Aorta (tissue), 5 donors: ENCODE measurements around the gene CLEC10A. TPM values are rescaled to one million over a fixed set of nuclear protein-coding genes. Genes with fewer than 3 reads are reported as not detected.

ENCODE experiments used
- ATAC-seq: fragments of 200-7000 bp; cut with Tn5 transposase; one replicate; pipeline ENCODE4 v1.9.1; 2022; ENCODE audit warnings: moderate library complexity; ENCODE audit not compliant: low FRiP score
- DNase-seq, 2 donors: peaks; one replicate each; pipeline ENCODE4 v3.0.0-alpha.2; 2020
- H3K27ac ChIP-seq, 2 donors: one replicate each; pipeline ENCODE4 v1.5.1; 2013; ENCODE audit warnings: low read length in 2 of 2, mild to moderate bottlenecking in 2 of 2, moderate library complexity in 2 of 2, control low read depth in 1 of 2, inconsistent platforms in 1 of 2, low read depth in 1 of 2
- H3K27me3 ChIP-seq, 2 donors: one replicate each; pipeline ENCODE4 v1.6.1; 2013; ENCODE audit warnings: control low read depth in 1 of 2, low read length in 1 of 2, mild to moderate bottlenecking in 1 of 2, moderate library complexity in 1 of 2; ENCODE audit not compliant: insufficient read depth in 2 of 2, control insufficient read depth in 1 of 2
- H3K36me3 ChIP-seq, 2 donors: one replicate each; pipeline ENCODE4 v1.6.1; 2013; ENCODE audit warnings: control low read depth in 1 of 2, low read length in 1 of 2, mild to moderate bottlenecking in 1 of 2; ENCODE audit not compliant: insufficient read depth in 2 of 2, control insufficient read depth in 1 of 2
- H3K4me1 ChIP-seq, 2 donors: one replicate each; pipeline ENCODE4 v1.6.1; 2013; ENCODE audit warnings: low read length in 2 of 2, control low read depth in 1 of 2, mild to moderate bottlenecking in 1 of 2, moderate library complexity in 1 of 2; ENCODE audit not compliant: insufficient read depth in 2 of 2, control insufficient read depth in 1 of 2
- H3K4me3 ChIP-seq, 2 donors: one replicate each; pipeline ENCODE4 v1.5.1; 2013; ENCODE audit warnings: low read length in 2 of 2, control low read depth in 1 of 2, mild to moderate bottlenecking in 1 of 2
- H3K9me3 ChIP-seq: one replicate; pipeline ENCODE4 v1.6.1; 2013; ENCODE audit warnings: mild to moderate bottlenecking, low read length; ENCODE audit not compliant: control insufficient read depth
- WGBS, 2 donors: extraction: QIAGEN DNeasy Blood & Tissue Kit; methylation state at CpG; one replicate each; pipeline ENCODE4 v1.1.7; 2013; 5-methylcytosine and 5-hydroxymethylcytosine counted together
- intact Hi-C, 2 donors: fragments of 100-400 bp; cut with DNase I; formaldehyde crosslinking; loops; one replicate each; pipeline versions ENCODE4 v1.14.2 to v1.15.0; 2022
- polyA plus RNA-seq, 2 donors: library from polyadenylated mRNA; stranded (reverse); fragments of 200-250 nt; gene quantifications; one replicate each; pipeline ENCODE4 v1.2.3, GENCODE V29; 2013
- total RNA-seq, 2 donors: library from RNA; stranded (reverse); fragmentation: NEBNext Ultra II Directional; extraction: Animal tissue kit (Norgen Biotek cat#: 25700); gene quantifications; one replicate each; pipeline ENCODE4 v1.2.1, GENCODE V29; 2021
- donor health status: healthy with polysubstance abuse.
- donor health status: Bipolar disorder and iron deficiency.
- donor health status: DM: no; HTN: no; CAD: no.
- donor health status: DM: no; HTN: no; CAD: no.
- donor health status: DM: yes; HTN: yes; CAD: no.

The CLEC10A gene
- total and polyA plus RNA-seq, 4 donors = 1.9 to 29.1 (median 5.0) TPM

DNA sequence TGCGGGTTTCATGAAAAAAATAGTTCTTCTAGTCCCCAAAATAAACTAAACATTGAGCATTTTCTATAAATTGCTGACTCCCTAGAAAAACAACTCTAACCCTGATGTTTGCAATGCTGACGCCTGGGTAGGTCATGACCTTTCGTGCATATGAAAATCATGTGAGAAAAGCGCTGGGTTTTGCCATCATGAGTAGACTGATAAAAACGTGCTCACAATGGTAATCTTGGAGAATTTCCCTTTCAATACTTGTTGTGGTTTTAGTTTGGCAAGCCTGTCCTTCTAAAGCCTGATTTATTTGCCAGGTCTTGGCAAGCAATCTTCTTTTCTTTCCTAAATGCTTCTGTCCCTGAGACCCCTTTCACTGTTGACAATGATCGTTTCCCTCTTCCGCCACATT lies 4.0 kb upstream of the CLEC10A start:
- no peaks in the 10 kb centered on the region for H3K36me3 ChIP-seq
- DNase-seq (peak in 1 of 2 donors; percentile 2), ATAC-seq (no peak)
- WGBS, 2 donors = 30 to 32% methylated on average over 7 of the region's 7 CpGs
- no peak overlapping the region for H3K4me3 ChIP-seq
- H3K9me3 ChIP-seq = peaks cover 2% of the 10 kb centered on the region
- no peaks in the 10 kb centered on the region for H3K27me3 ChIP-seq
- H3K27ac ChIP-seq = no peak overlapping the region
- H3K4me1 ChIP-seq = no peaks in the 10 kb centered on the region
- intact Hi-C loops = no loop called here

DNA sequence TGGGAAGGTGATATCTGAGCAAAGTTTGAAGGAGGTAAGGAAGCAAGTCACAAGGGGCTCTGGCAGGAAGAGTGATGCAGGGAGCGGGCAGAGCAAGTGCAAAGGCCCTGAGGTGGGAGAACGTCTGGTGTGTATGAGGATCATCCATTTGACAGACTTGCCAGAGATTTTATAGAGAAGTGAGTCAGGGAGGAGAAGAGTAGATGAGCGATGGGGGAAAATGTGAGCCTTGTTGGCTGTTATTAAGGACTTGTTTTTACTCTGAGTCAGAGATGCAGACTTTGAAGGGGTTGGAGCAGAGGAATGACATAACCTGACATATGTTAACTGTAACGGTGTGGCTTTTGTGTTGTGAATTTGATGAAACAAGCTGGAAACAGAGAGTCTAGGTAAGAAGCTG lies 3.5 kb upstream of the CLEC10A start:
- Histone ChIP-seq H3K27me3 (no peaks in the 10 kb centered on the region), H3K9me3 (peaks cover 2% of the 10 kb centered on the region), H3K27ac (no peak overlapping the region), H3K36me3 (no peaks in the 10 kb centered on the region), H3K4me3 (no peak overlapping the region), H3K4me1 (no peaks in the 10 kb centered on the region)
- intact Hi-C loops = no loop called here
- DNase-seq (peak in 1 of 2 donors; percentile 15), ATAC-seq (no peak)
- 65% methylated on average over 4 of the region's 4 CpGs for WGBS, 2 donors

DNA sequence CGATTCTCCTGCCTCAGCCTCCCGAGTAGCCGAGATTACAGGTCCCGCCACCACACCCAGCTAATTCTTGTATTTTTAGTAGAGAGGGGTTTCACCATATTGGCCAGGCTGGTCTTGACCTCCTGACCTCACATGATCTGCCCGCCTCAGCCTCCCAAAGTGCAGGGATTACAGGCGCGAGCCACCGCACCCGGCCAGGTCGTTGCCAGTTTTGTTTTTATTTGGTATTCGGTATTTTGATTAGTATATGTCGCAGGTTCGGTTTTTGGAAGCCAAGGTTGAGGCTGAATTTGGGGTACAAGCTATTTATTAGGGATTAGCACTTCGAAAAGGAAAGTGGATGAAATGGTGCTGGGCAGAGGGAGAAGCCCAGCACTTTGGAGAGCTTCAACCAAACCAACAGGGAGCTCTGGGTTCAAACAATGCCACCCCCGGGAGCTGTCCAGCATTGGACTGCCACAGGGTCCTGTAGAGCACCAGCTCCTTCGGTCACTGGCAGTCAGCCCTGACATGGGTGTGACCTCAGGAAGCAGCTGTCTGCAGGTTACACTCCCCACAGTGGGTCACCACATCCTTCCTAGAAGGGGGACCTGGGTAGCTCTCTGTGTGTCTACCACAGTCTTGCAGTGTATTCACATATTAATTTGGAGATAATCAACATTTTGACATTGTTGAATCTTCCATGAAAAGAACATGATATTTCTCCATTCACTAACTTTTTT lies 1.5 kb upstream of the CLEC10A start:
- H3K4me1 ChIP-seq = no peaks in the 10 kb centered on the region
- DNase-seq (peak in 1 of 2 donors; percentile 42), ATAC-seq (no peak)
- H3K4me3 ChIP-seq = no peak overlapping the region
- H3K27ac ChIP-seq = no peak overlapping the region
- H3K27me3 ChIP-seq = no peaks in the 10 kb centered on the region
- H3K9me3 ChIP-seq = peaks cover 2% of the 10 kb centered on the region
- H3K36me3 ChIP-seq = no peaks in the 10 kb centered on the region
- intact Hi-C loops = no loop called here
- 84 to 86% methylated on average over 16 of the region's 16 CpGs for WGBS, 2 donors

DNA sequence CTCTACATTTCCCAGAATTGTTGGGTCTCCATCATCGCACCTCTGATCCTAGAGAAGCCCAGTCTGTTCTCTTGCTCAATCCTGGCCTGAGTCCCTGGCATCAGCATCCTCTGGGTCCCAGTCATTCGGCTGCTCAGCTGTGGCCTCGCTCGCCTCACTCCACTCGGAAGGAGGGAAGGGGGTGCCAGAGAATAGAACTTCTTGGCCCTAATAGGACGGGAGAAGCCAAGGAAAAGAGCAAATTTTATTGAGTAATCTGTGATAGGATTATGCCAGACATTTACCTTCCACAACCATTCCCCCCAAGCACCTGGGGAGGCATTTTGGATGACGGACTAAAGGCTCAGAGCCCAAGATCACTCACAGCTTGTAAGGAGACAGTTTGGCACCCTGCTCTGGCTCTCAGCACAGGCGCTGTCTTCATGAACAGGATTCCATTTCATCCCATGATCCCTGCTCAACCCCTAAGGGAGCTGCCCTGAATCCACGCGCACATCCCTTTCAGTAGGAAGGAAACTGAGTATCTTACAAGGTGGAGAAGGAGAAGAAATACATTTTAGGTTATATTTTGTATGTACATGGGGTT lies 498 bp upstream of the CLEC10A start:
- 65 to 73% methylated on average over 10 of the region's 10 CpGs for WGBS, 2 donors
- Histone ChIP-seq H3K4me1 (no peaks in the 10 kb centered on the region), H3K27me3 (no peaks in the 10 kb centered on the region), H3K4me3 (no peak overlapping the region), H3K36me3 (no peaks in the 10 kb centered on the region), H3K27ac (no peak overlapping the region), H3K9me3 (peaks cover 2% of the 10 kb centered on the region)
- intact Hi-C loops = no loop called here
- peak in 1 of 2 donors; percentile 67 for DNase-seq
- ATAC-seq = peak; percentile 83

DNA sequence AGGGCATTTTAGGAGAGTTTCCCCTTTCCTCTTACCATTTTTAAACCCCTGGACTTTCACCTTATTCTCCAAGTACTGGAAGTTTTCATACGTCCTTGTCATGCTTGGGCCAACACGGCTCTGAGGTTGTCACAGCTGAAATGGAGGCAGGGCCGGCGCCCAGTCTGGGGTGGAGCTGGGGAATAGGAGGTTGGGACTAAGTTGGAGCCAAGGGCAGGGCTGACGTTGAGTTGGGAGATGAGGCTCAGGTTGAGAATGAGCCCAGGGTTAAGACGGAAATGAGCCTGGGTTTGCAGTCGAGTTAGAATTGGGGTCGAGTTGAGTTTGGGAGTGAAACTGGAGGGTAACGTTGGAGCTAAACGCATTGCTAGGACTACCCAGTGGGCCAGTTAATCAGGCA lies 1.3 kb downstream of the CLEC10A start:
- Histone ChIP-seq H3K4me3 (no peak overlapping the region), H3K36me3 (no peaks in the 10 kb centered on the region), H3K4me1 (no peaks in the 10 kb centered on the region), H3K9me3 (peaks cover 2% of the 10 kb centered on the region), H3K27ac (no peak overlapping the region), H3K27me3 (no peaks in the 10 kb centered on the region)
- 82 to 88% methylated on average over 10 of the region's 10 CpGs for WGBS, 2 donors
- DNase-seq (peak in 1 of 2 donors; percentile 71), ATAC-seq (no peak)
- intact Hi-C loops = no loop called here

DNA sequence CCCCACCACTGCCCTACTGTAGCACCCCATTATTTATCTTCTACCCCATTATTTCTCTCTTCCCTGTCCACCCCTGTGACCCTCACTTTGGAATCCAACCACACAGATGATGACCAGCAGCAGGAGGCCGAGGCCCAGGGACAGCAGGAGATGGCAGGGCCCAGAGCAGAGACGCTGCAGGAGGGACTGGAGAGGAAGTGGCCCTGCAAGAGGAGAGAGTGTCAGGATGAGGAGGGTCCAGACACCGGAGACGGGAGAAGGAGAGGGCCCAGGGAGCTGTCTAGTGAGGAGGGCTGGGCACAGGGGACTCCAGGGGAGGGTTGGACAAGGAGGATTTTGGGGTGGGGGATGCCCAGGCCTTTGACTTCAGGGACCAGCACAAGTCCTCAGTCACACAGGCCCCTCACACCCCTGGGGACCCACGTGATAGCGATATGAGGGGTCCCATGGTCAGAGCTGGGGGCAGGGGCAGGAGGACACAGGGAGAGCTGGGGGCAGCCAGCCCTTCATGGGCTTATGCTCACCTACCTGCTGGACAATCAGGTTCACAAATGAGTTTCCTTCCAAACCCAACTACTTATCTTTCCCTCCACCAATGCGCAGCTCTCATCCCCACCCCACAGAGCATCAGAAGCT lies 2.0 kb downstream of the CLEC10A start:
- intact Hi-C loops = no loop called here
- no peaks in the 10 kb centered on the region for H3K36me3 ChIP-seq
- no peaks in the 10 kb centered on the region for H3K9me3 ChIP-seq
- no peak overlapping the region for H3K27ac ChIP-seq
- WGBS, 2 donors = 82 to 83% methylated on average over 6 to 7 of the region's 7 CpGs
- H3K4me1 ChIP-seq = no peaks in the 10 kb centered on the region
- no peak overlapping the region for H3K4me3 ChIP-seq
- no peaks in the 10 kb centered on the region for H3K27me3 ChIP-seq
- ATAC-seq = no peak
- peak in 1 of 2 donors; percentile 67 for DNase-seq

DNA sequence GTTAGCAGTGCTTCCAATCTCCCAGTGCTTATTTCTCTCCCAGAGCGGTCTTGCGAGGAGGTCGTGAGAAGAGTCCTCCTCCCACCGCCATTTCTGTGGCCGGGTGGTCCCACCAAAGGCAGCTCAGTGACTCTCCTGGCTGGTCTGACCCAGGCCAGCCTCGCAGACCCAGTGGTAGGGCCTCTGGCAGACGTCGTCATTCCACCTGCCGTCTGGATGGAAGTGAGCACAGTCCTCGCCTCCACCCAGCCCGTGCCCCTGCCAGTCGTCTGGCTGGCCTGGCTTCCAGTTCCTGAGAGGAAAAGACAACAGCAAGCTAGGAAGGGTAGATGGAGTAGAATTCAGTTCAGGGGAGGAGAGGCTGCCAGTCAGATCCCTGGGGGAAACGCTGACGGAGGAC lies 5.1 kb downstream of the CLEC10A start:
- Histone ChIP-seq H3K27ac (no peak overlapping the region), H3K4me3 (no peak overlapping the region), H3K9me3 (no peaks in the 10 kb centered on the region), H3K36me3 (no peaks in the 10 kb centered on the region), H3K4me1 (no peaks in the 10 kb centered on the region), H3K27me3 (no peaks in the 10 kb centered on the region)
- ATAC-seq (no peak), DNase-seq (peak in 1 of 2 donors; percentile 55)
- intact Hi-C loops = no loop called here
- 62 to 65% methylated on average over 14 of the region's 14 CpGs for WGBS, 2 donors

DNA sequence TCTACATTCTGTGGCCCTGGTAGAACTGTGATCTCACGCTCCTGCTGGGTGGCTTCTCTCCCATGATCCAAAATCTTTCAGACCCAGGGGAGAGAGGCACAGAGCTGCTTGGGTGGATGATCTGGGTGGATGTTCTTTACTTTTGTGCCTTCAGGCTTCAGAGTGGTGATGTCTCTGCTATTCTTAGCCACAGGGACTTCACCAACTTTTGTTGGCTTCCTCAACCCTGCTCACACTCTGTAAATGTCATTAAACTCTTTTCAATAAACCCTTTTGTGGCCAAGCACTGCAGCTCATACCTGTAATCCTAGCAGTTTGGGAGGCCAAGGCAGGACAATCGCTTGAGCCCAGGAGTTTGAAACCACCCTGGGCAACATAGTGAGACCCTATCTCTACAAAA lies 7.6 kb downstream of the CLEC10A start:
- no peaks in the 10 kb centered on the region for H3K36me3 ChIP-seq
- no peaks in the 10 kb centered on the region for H3K27me3 ChIP-seq
- H3K27ac ChIP-seq = no peak overlapping the region
- intact Hi-C loops = no loop called here
- 83 to 86% methylated on average over 2 of the region's 2 CpGs for WGBS, 2 donors
- no peak for DNase-seq
- H3K4me3 ChIP-seq = no peak overlapping the region
- no peak for ATAC-seq
- H3K4me1 ChIP-seq = no peaks in the 10 kb centered on the region
- peaks cover 4% of the 10 kb centered on the region for H3K9me3 ChIP-seq

DNA sequence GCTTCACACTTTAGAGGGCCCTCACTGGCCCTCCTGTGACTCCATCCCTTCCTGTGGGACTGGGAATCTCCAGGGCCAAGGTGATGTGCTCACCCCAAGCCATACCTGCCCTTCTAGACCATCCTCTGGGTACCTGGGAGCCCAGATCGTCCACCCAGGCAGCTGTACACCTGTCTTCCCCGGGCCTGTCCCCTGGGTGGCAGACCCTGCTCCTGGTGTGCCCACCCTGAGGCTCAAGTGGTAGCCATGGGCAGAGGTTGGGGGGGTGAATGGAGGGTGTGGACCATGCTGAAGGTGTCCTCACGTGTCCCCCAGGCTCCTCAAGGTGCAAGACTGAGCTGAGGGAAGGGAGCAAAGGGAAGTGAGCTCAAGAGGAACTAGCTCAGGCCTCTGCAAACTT lies 9.3 kb downstream of the CLEC10A start:
- ATAC-seq = no peak
- H3K4me1 ChIP-seq = no peaks in the 10 kb centered on the region
- no peaks in the 10 kb centered on the region for H3K36me3 ChIP-seq
- DNase-seq = peak in 1 of 2 donors; percentile 55
- intact Hi-C loops = no loop called here
- no peak overlapping the region for H3K27ac ChIP-seq
- peaks cover 4% of the 10 kb centered on the region for H3K9me3 ChIP-seq
- no peak overlapping the region for H3K4me3 ChIP-seq
- WGBS, 2 donors = 74 to 79% methylated on average over 3 of the region's 3 CpGs
- no peaks in the 10 kb centered on the region for H3K27me3 ChIP-seq
